ENCODE results near the gene CENPS.

Gene CENPS

DNA sequence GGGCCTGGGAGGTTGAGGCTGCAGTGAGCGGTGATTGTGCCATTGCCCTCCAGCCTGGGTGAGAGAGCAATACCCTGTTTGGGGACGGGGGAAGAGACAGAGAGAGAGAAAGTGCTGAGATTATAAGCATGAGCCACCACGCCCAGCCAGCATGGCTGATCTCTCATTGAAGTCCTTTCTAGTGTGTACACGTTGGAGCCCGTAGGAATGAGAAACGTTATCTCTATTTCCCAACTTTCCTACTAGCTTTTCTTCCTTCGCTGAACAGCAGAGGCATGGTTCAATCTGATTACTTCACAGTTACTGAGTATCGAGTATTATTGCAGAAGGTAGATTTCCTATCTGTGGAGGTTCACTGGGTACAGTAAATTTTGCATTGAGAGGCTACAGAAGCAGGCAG lies 49.1 kb downstream of the CENPS start:
- WGBS, 2 donors (ENCODE audit: extremely low coverage in 2 of 2, insufficient read length in 2 of 2, insufficient replicate concordance in 1 of 2): no CpG with 5 or more reads among the region's 8 CpGs
- no peak for DNase-seq (ENCODE audit: low spot score)
- H2BK5ac ChIP-seq (ENCODE audit: low read length): no peak overlapping the region
- no peak overlapping the region for H4K91ac ChIP-seq (ENCODE audit: low read depth, low read length, poor library complexity)
- H3K4me3 ChIP-seq (ENCODE audit: low read length in 2 of 2): no peak overlapping the region
- no peak overlapping the region for H3K23ac ChIP-seq (ENCODE audit: low read depth, low read length, poor library complexity)
- peaks cover 0 to 9% of the 10 kb centered on the region in 2 donors for H3K4me1 ChIP-seq (ENCODE audit: control insufficient read depth in 2 of 2, insufficient read depth in 1 of 2, low read depth in 1 of 2, low read length in 2 of 2)
- H2AFZ ChIP-seq (ENCODE audit: low read length): no peak overlapping the region
- H3K4ac ChIP-seq (ENCODE audit: low read length): no peak overlapping the region
- H2BK12ac ChIP-seq (ENCODE audit: low read length): no peak overlapping the region
- H2BK120ac ChIP-seq (ENCODE audit: low read depth, low read length): no peak overlapping the region
- H3K18ac ChIP-seq (ENCODE audit: low read length): no peak overlapping the region
- no peak overlapping the region for H4K8ac ChIP-seq (ENCODE audit: low read depth, low read length)
- no peaks in the 10 kb centered on the region for H3K9me3 ChIP-seq (replicated peaks in 1 of 2; ENCODE audit: control insufficient read depth in 2 of 2, insufficient read depth in 1 of 2, low read depth in 1 of 2, low read length in 2 of 2)
- H3K79me1 ChIP-seq (ENCODE audit: low read depth, low read length): peaks cover 7% of the 10 kb centered on the region
- peaks cover 2 to 10% of the 10 kb centered on the region in 2 donors for H3K36me3 ChIP-seq (replicated peaks in 1 of 2; ENCODE audit: control insufficient read depth in 2 of 2, insufficient read depth in 2 of 2, low read length in 2 of 2)
- H3K9ac ChIP-seq (ENCODE audit: low read depth, low read length, poor library complexity): no peak overlapping the region
- H2AK5ac ChIP-seq (ENCODE audit: low read depth, low read length): no peak overlapping the region
- no peaks in the 10 kb centered on the region for H3K27me3 ChIP-seq (ENCODE audit: control insufficient read depth in 3 of 3, insufficient read depth in 3 of 3, low read depth in 1 of 3, low read length in 3 of 3)
- no peak overlapping the region for H3K27ac ChIP-seq (replicated peaks; ENCODE audit: low read length)
- H3K4me2 ChIP-seq (ENCODE audit: insufficient read depth, low read length, poor library complexity, severe bottlenecking): no peak overlapping the region
- no peak overlapping the region for H2BK15ac ChIP-seq (ENCODE audit: low read length)
- no peak overlapping the region for H3K14ac ChIP-seq (ENCODE audit: low read length)

DNA sequence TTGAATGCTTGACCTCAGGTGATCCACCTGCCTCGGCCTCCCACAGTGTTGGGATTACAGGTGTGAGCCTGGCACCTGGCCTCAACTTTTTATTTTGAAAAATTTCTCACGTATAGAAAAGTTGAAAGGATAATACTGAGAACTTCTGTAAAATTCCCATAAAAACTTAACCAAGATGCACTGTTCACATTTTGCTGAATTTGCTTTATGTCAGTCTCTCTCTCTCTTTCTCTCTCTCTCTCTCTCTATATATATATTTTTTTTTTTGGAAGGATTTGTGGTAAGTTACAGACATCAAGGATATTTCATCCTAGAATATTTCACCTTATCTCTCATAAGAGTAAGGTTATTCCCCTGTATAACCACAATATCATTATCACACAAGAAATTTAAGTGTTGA lies 50.4 kb downstream of the CENPS start:
- Histone ChIP-seq H4K8ac (ENCODE audit: low read depth, low read length) (no peak overlapping the region), H3K14ac (ENCODE audit: low read length) (no peak overlapping the region), H3K79me1 (ENCODE audit: low read depth, low read length) (peaks cover 7% of the 10 kb centered on the region), H2BK12ac (ENCODE audit: low read length) (no peak overlapping the region), H3K4me3 (ENCODE audit: low read length in 2 of 2) (no peak overlapping the region), H3K27ac (replicated peaks; ENCODE audit: low read length) (no peak overlapping the region), H2BK5ac (ENCODE audit: low read length) (no peak overlapping the region), H3K4me2 (ENCODE audit: insufficient read depth, low read length, poor library complexity, severe bottlenecking) (no peak overlapping the region), H3K9me3 (replicated peaks in 1 of 2; ENCODE audit: control insufficient read depth in 2 of 2, insufficient read depth in 1 of 2, low read depth in 1 of 2, low read length in 2 of 2) (peaks cover 0 to 3% of the 10 kb centered on the region in 2 donors), H3K4ac (ENCODE audit: low read length) (no peak overlapping the region), H3K27me3 (ENCODE audit: control insufficient read depth in 3 of 3, insufficient read depth in 3 of 3, low read depth in 1 of 3, low read length in 3 of 3) (no peaks in the 10 kb centered on the region), H3K36me3 (replicated peaks in 1 of 2; ENCODE audit: control insufficient read depth in 2 of 2, insufficient read depth in 2 of 2, low read length in 2 of 2) (peaks cover 2 to 10% of the 10 kb centered on the region in 2 donors), H3K4me1 (ENCODE audit: control insufficient read depth in 2 of 2, insufficient read depth in 1 of 2, low read depth in 1 of 2, low read length in 2 of 2) (peaks cover 0 to 7% of the 10 kb centered on the region in 2 donors), H3K23ac (ENCODE audit: low read depth, low read length, poor library complexity) (no peak overlapping the region), H2BK15ac (ENCODE audit: low read length) (no peak overlapping the region), H3K18ac (ENCODE audit: low read length) (no peak overlapping the region), H2AFZ (ENCODE audit: low read length) (no peak overlapping the region), H3K9ac (ENCODE audit: low read depth, low read length, poor library complexity) (no peak overlapping the region), H4K91ac (ENCODE audit: low read depth, low read length, poor library complexity) (no peak overlapping the region), H2AK5ac (ENCODE audit: low read depth, low read length) (no peak overlapping the region), H2BK120ac (ENCODE audit: low read depth, low read length) (no peak overlapping the region)
- DNase-seq (ENCODE audit: low spot score): no peak
- WGBS, 2 donors (ENCODE audit: extremely low coverage in 2 of 2, insufficient read length in 2 of 2, insufficient replicate concordance in 1 of 2): no CpG with 5 or more reads among the region's 2 CpGs

- DNase-seq (ENCODE audit: low spot score): no peak
- peaks cover 1 to 2% of the 10 kb centered on the region in 2 donors for H3K4me1 ChIP-seq (ENCODE audit: control insufficient read depth in 2 of 2, insufficient read depth in 1 of 2, low read depth in 1 of 2, low read length in 2 of 2)
- H2BK120ac ChIP-seq (ENCODE audit: low read depth, low read length): no peak overlapping the region
- peaks cover 2% of the 10 kb centered on the region in 2 donors for H3K36me3 ChIP-seq (replicated peaks in 1 of 2; ENCODE audit: control insufficient read depth in 2 of 2, insufficient read depth in 2 of 2, low read length in 2 of 2)
- H3K23ac ChIP-seq (ENCODE audit: low read depth, low read length, poor library complexity): no peak overlapping the region
- no peak overlapping the region for H3K27ac ChIP-seq (replicated peaks; ENCODE audit: low read length)
- H3K18ac ChIP-seq (ENCODE audit: low read length): no peak overlapping the region
- no peak overlapping the region for H3K14ac ChIP-seq (ENCODE audit: low read length)
- H3K4ac ChIP-seq (ENCODE audit: low read length): no peak overlapping the region
- peaks cover 0 to 3% of the 10 kb centered on the region in 2 donors for H3K9me3 ChIP-seq (replicated peaks in 1 of 2; ENCODE audit: control insufficient read depth in 2 of 2, insufficient read depth in 1 of 2, low read depth in 1 of 2, low read length in 2 of 2)
- no peak overlapping the region for H2BK5ac ChIP-seq (ENCODE audit: low read length)
- no peak overlapping the region for H2BK12ac ChIP-seq (ENCODE audit: low read length)
- H2AK5ac ChIP-seq (ENCODE audit: low read depth, low read length): no peak overlapping the region
- H3K4me2 ChIP-seq (ENCODE audit: insufficient read depth, low read length, poor library complexity, severe bottlenecking): no peak overlapping the region
- no CpG with 5 or more reads among the region's 6 CpGs for WGBS, 2 donors (ENCODE audit: extremely low coverage in 2 of 2, insufficient read length in 2 of 2, insufficient replicate concordance in 1 of 2)
- no peak overlapping the region for H3K9ac ChIP-seq (ENCODE audit: low read depth, low read length, poor library complexity)
- H2AFZ ChIP-seq (ENCODE audit: low read length): no peak overlapping the region
- H3K79me1 ChIP-seq (ENCODE audit: low read depth, low read length): peaks cover 4% of the 10 kb centered on the region
- H4K8ac ChIP-seq (ENCODE audit: low read depth, low read length): no peak overlapping the region
- H2BK15ac ChIP-seq (ENCODE audit: low read length): no peak overlapping the region
- no peaks in the 10 kb centered on the region for H3K27me3 ChIP-seq (ENCODE audit: control insufficient read depth in 3 of 3, insufficient read depth in 3 of 3, low read depth in 1 of 3, low read length in 3 of 3)
- no peak overlapping the region for H3K4me3 ChIP-seq (ENCODE audit: low read length in 2 of 2)
- H4K91ac ChIP-seq (ENCODE audit: low read depth, low read length, poor library complexity): no peak overlapping the region
These were observed 54.3 kb downstream of the CENPS start for GRCh38 chr1:10484521-10484920.

DNA sequence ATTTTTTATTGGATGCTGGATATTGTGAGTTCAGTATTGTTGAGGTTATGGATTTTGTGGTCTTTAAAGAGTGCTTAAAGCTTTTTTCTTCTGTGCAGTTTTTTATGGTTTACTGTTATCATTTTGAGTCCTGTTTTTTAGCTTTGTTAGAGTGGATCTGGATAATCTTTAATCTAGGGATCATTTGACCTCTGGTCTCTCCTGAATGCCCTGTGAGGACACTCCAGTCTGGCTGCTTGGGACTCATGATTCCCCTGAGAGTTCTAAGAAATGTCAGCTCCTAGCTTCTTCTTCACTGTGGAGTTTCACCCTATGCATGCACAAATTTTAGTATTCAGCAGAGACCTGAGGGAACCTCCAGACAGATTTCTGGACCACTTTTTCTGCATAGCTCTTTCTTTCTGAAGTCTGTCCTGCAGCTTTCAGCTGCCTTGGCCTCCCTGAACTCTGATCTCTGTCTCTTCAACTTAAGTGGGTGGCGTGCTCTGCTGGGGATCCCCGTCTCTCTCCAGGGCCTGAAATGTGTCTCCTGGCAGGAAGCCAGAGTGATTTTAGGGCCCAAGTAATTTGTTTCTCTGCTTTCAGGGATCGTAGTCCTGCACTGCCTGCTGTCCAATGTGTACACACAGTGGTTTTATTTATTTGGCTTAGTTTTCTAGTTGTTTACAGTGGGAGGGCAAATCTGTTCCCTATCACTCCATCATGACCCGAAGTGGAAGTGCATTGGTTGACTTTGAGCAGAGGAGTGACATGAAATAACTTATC lies 59.2 kb downstream of the CENPS start:
- H3K27ac ChIP-seq (replicated peaks; ENCODE audit: low read length): peak overlapping the region; percentile 81

More for the DNA sequence above, 59.2 kb downstream of the CENPS start:
- no peak overlapping the region for H3K4me2 ChIP-seq (ENCODE audit: insufficient read depth, low read length, poor library complexity, severe bottlenecking)
- H3K9ac ChIP-seq (ENCODE audit: low read depth, low read length, poor library complexity): no peak overlapping the region
- no CpG with 5 or more reads among the region's 4 CpGs for WGBS, 2 donors (ENCODE audit: extremely low coverage in 2 of 2, insufficient read length in 2 of 2, insufficient replicate concordance in 1 of 2)
- no peak overlapping the region for H2BK12ac ChIP-seq (ENCODE audit: low read length)
- no peak overlapping the region for H3K14ac ChIP-seq (ENCODE audit: low read length)
- peak overlapping the region; percentile 6 for H3K18ac ChIP-seq (ENCODE audit: low read length)
- H4K8ac ChIP-seq (ENCODE audit: low read depth, low read length): no peak overlapping the region
- peaks cover 2% of the 10 kb centered on the region for H3K79me1 ChIP-seq (ENCODE audit: low read depth, low read length)
- no peak overlapping the region for H3K4me3 ChIP-seq (ENCODE audit: low read length in 2 of 2)
- H2BK120ac ChIP-seq (ENCODE audit: low read depth, low read length): no peak overlapping the region
- H4K91ac ChIP-seq (ENCODE audit: low read depth, low read length, poor library complexity): no peak overlapping the region
- peaks cover 0 to 3% of the 10 kb centered on the region in 2 donors for H3K9me3 ChIP-seq (replicated peaks in 1 of 2; ENCODE audit: control insufficient read depth in 2 of 2, insufficient read depth in 1 of 2, low read depth in 1 of 2, low read length in 2 of 2)
- no peaks in the 10 kb centered on the region for H3K36me3 ChIP-seq (replicated peaks in 1 of 2; ENCODE audit: control insufficient read depth in 2 of 2, insufficient read depth in 2 of 2, low read length in 2 of 2)
- no peak overlapping the region for H2BK5ac ChIP-seq (ENCODE audit: low read length)
- DNase-seq (ENCODE audit: low spot score): no peak
- H3K4me1 ChIP-seq (ENCODE audit: control insufficient read depth in 2 of 2, insufficient read depth in 1 of 2, low read depth in 1 of 2, low read length in 2 of 2): peaks cover 14 to 19% of the 10 kb centered on the region in 2 donors
- H2BK15ac ChIP-seq (ENCODE audit: low read length): no peak overlapping the region
- no peaks in the 10 kb centered on the region for H3K27me3 ChIP-seq (ENCODE audit: control insufficient read depth in 3 of 3, insufficient read depth in 3 of 3, low read depth in 1 of 3, low read length in 3 of 3)
- H2AFZ ChIP-seq (ENCODE audit: low read length): no peak overlapping the region
- H3K4ac ChIP-seq (ENCODE audit: low read length): no peak overlapping the region
- H2AK5ac ChIP-seq (ENCODE audit: low read depth, low read length): no peak overlapping the region
- no peak overlapping the region for H3K23ac ChIP-seq (ENCODE audit: low read depth, low read length, poor library complexity)

Measured in neuronal stem cell (in vitro differentiated cells).